GM19324 (cell line): ENCODE measurements around the gene FAM168B.

Source experiments
- ATAC-seq: cut with Tn5 transposase; IDR thresholded peaks from one replicate; pipeline ENCODE4 v1.9.1; 2021; ENCODE audit warnings: mild to moderate bottlenecking, moderate library complexity; ENCODE audit not compliant: unreplicated experiment, low FRiP score

The FAM168B gene

GRCh38 chr2:131041402-131042147 is 51.7 kb downstream of the FAM168B start:
- ATAC-seq = no peak

DNA sequence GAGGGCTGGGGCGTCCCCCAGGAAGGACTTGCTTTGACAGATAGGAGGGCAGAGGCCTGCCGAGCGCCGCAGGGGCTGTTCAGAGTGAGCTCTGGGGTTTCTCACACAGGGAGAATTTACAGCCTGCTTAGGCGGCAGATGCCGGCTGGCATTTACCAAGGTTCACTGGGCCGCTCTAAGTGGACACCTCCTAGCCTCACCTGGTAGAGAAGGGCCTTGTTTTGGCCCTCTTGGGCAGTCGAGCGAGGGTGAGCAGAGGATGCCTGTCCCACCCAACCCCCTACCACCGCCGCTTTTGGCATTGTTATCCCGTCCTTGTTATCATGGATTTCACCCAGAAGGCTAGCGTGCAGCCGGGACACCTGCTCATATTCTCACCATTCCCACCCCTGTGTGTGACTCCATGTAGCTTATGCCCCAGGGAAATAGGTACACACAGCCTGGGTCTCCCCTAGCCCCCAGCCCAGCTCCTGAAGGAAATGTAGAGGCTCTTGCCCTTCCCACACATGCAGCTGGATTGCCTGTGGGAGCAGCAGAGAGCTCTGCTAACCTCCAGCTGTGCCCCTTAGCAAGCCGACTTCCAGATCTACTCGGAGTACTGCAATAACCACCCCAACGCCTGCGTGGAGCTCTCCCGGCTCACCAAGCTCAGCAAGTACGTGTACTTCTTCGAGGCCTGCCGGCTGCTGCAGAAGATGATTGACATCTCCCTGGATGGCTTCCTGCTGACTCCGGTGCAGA is 52.4 kb downstream of the FAM168B start:
- no peak for ATAC-seq

GRCh38 chr2:131039908-131040660 is 53.2 kb downstream of the FAM168B start:
- ATAC-seq = no peak

DNA sequence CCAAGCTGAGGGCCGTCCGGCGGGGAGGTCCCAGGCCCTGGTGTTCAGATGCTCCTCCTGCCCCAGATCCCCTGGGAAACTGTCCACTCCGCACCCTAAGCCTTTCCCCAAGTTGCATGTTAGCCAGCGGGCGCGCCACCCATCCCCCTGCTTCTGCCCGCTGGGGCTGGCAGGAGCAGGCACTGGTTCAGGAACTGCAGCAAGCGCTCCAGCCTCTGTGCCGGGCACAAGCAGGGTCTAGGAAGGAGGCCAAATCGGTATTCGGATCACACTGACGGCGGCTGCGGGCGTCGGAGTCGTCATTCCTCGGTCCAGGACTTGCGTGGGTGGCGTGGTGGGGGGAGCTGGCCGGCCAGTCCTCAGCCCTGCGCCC is 53.7 kb downstream of the FAM168B start:
- no peak for ATAC-seq

DNA sequence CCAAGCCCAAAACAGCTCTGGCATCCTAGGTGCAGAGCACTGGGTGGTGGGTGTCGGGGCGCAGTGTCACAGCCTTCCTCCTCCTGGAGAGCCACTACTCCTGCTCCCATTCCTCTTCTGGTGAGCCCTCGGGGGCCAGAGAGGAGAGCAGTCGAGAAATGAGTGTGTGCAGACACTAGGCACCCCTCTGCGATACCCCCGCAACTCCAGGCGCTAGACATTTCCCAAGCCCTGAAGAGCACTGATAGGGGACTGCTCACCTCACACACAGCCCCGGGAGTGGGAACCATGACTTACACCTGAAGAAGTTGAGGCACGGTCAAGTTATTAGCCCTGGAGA is 54.2 kb downstream of the FAM168B start:
- no peak for ATAC-seq

DNA sequence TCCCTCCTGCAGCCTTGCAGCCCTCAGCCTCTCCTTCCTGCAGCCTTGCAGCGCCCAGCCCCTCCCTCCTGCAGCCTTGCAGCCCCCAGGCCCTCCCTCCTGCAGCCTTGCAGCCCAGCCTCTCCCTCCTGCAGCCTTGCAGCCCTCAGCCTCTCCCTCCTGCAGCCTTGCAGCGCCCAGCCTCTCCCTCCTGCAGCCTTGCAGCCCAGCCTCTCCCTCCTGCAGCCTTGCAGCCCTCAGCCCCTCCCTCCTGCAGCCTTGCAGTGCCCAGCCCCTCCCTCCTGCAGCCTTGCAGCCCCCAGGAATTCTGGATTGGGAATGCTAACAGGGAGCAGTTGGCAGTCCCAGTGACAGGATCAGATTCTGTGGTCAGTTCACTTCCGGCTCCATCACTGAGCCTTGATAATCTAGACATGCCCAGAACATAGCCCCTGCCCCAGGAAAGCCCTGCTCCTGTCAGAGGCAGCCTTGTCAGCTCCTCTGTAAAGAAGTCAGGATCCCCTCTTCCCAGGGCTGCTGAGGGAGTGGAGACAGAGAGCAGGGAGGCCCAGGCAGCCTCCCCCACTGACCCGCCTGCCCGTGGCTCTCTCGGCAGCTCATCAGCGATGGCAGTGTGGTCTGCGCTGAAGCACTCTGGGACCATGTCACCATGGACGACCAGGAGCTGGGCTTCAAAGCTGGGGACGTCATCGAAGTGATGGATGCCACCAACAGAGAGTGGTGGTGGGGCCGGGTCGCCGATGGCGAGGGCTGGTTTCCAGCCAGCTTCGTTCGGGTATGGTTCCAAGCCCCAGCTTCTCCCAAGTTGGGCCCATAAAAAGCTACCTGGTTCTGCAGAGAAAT is 54.8 kb downstream of the FAM168B start:
- no peak for ATAC-seq

DNA sequence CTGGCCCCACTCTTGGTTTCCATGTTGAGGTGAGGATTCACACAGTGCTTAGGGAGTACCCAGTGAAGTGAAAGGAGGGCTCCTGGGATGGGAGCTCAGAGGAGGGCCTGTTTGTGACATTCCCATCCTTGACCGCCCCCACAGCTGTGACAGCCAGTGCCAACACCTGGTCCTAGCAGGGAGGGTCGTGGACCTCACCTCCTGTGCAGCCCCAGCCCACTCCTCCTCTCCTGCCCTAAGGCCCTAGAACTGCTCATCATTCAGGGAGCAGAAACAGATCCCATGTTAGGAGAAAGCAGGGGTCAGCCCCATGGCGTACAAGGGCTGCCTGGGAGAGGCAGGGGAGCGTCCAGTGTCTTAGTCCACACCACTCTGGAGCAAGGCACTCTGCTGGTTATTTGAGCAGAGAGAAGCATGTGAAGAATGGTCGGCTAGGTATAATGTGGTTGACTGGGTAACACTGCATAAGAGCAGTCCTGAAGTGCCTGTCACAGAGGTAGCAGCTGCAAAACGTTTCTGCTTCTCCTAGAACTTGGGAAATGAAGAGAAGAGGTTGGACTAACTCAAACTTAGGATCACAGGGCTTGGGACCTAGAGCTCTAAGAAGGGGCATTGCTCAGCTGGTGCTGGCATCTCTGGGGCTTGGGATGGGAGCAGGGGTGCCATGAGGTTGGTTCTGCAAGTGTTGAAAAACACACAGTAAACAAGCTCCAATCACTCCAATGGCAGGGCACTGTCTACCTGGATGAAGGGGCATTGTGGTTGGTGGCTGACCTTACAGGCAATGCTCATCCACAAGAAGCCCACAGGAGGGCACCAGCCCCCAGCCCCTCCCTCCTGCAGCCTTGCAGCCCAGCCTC is 55.6 kb downstream of the FAM168B start:
- ATAC-seq = no peak

- no peak for ATAC-seq
These were observed 56.4 kb downstream of the FAM168B start for GRCh38 chr2:131036696-131037397.

- no peak for ATAC-seq
These were observed 57.0 kb downstream of the FAM168B start for GRCh38 chr2:131036269-131036668.

DNA sequence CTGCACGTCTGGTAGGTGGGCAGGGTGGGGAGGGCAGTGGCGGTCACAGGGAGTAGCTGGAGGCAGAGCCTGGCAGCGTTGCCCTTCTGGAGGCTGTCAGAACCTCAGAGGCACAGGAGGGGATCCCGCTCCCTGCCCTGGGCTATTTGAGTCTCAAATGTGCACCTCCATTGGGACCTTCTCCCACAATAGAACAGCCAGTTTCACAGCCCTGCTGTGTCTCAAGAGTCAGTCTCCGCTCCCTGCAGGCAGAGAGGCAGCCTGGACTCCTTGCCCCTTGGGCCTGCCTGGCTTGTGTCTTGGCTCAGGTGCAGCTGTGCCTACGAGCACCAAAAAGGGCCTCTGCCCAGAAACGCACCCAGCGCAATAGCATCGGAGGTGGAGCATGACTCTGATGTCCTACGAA is 57.4 kb downstream of the FAM168B start:
- no peak for ATAC-seq

GRCh38 chr2:131035112-131035825 is 58.0 kb downstream of the FAM168B start:
- ATAC-seq = no peak

GRCh38 chr2:131034122-131035051 is 58.9 kb downstream of the FAM168B start:
- ATAC-seq = no peak

DNA sequence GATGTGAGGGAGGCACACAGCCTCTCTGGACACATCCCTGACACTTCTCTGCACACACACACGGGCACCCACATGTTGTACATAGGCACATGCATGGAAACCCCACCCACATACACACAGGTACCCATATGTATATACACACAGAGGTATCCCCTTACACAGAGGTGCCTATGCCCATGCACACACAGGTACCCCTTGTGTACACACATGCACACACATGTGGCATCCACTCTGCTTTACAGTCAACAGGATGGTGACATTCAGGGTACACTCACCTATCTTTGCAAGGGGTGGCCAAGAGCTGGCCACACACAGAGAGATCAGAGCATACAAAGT is 59.5 kb downstream of the FAM168B start:
- no peak for ATAC-seq

- ATAC-seq = no peak
These were observed 60.8 kb downstream of the FAM168B start for GRCh38 chr2:131032393-131032836.

DNA sequence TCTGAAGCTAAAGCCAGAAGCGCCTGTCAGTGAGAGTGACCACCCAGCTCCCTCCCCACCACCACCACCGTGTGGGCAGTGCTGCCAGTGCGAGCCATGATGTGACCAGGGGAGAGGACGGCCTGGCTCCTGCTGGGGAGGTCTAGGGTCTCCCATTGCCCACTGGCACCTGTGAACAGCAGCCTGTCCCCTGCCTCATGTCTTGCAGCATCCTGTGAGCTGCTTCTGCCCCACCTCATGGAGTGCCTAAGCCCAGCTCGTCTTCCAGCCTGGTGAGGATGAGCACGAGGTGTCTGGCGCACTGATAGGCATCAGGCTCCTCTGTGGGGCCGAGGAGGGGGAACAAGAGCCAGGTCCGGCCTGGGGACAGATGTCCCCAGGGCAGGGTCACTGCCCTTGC is 61.4 kb downstream of the FAM168B start:
- ATAC-seq = no peak

- no peak for ATAC-seq
These were observed 61.8 kb downstream of the FAM168B start for GRCh38 chr2:131031431-131031841.

DNA sequence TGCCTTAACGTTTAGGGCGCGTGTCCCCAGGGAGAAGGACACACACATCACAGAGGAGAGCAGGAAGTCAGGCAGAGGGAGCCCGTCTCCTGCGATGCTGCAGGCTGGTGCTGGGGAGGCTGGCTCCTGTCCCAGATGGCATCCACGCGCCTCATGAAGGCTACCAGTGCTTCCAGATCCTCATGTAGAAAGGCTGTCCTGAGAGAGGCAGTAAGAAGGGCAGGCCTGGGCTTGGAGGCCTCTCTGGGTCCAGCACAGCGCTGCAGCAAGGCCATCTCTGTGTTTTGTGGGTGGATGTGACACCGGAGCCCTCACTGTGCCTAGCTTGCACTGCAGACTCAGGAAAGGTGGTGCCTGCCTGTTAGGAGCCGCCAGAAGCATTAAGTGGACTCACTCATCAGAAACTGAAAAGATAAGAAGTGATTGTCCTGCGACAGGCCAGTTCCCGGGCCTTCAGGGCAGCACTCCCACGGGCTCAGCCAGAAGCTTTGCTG is 62.7 kb downstream of the FAM168B start:
- no peak for ATAC-seq
